Umbilical cord (tissue), 2 donors: ENCODE data around the gene GATAD2B. TPM values are rescaled to one million over a fixed set of nuclear protein-coding genes. Genes with fewer than 3 reads are reported as not detected.

Source experiments
- DNase-seq: peaks from one replicate; pipeline ENCODE4 v3.0.0-alpha.2; 2015; ENCODE audit warnings: low spot score
- total RNA-seq: library from RNA; depleted of rRNA; stranded (reverse); fragments of >200 nt; gene quantifications from one replicate; pipeline ENCODE4 v1.2.3, GENCODE V29; 2014; ENCODE audit warnings: low replicate concordance; ENCODE audit not compliant: insufficient read depth

GATAD2B gene
- total RNA-seq, 1 donor from 2014 or later: 12.8 TPM

DNA sequence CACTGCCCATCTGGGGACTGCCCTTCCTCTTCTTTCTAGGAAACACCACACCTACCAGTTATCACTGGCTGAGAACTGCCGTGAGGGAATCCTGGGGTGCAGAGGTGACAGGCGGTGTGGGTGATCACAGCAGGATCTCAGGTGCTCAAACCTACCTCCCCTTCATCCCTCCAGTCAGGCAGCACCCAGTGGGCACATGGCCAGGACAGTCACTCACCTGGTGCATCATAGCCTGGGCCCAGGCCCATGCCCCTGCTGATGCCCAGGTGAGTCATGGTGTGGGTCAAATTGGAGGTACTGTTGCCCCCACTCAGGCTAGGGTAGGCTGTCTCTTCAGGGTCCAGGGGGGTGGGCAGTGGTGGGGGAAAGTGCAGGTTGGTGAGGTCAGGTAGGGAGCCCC lies 29.0 kb upstream of the GATAD2B start:
- no peak for DNase-seq

DNA sequence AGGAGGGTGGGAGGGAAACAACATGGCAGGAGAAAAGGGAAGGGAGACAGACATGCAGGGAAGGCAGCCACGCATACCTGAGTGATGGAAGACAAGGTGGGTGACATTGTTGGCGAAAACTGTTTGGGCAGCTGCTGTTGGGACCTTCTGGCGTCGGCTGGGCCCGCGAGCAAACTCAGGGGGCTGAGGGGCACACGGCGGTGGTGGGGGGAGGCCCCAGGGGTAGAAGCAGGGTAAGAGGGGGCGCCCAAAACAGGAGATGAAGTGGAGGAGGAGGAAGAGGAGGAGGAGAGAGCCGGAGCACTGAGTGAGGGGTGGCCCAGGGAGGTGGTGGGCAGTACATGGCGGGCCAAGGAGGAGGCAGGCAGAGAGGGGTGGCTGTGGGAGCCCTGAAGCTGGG lies 28.4 kb upstream of the GATAD2B start:
- no peak for DNase-seq

DNA sequence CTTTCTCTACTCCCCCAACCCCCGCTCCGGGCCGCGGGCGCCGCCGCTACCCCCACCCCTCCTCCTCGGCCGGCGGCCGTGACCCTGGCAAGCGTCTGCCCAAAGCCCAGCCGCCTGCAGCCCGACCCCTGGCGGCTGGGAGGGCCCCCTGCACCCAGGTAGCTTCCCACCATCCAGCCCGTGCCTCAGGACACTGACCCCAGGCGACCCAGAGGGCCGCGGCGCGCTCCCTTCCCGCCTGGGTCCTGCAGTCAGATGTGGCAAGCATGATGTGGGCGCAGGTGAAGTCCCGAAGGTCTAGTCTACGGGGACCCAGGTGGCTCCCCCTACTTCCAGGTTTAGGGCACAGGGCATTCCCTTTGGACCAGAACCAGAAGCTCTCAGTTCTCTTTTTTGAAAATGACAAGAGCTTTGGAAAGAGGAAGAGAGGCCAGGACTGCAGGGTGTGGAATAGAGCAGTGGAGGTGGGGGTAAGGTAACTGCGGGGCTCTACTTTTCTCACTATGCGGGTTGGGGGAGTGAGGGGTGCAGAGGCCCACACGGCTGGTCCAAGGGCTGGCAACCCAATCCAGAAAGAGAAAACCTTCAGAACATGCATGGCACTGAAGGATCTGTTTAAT lies 24.0 kb upstream of the GATAD2B start, which contains the start of gene DENND4B:
TSS of gene DENND4B (minus strand) at position 97 of the 620 bp plus-strand sequence. CDS start 2,344 bp downstream, outside the sequence.
- peak; percentile 80 for DNase-seq

DNA sequence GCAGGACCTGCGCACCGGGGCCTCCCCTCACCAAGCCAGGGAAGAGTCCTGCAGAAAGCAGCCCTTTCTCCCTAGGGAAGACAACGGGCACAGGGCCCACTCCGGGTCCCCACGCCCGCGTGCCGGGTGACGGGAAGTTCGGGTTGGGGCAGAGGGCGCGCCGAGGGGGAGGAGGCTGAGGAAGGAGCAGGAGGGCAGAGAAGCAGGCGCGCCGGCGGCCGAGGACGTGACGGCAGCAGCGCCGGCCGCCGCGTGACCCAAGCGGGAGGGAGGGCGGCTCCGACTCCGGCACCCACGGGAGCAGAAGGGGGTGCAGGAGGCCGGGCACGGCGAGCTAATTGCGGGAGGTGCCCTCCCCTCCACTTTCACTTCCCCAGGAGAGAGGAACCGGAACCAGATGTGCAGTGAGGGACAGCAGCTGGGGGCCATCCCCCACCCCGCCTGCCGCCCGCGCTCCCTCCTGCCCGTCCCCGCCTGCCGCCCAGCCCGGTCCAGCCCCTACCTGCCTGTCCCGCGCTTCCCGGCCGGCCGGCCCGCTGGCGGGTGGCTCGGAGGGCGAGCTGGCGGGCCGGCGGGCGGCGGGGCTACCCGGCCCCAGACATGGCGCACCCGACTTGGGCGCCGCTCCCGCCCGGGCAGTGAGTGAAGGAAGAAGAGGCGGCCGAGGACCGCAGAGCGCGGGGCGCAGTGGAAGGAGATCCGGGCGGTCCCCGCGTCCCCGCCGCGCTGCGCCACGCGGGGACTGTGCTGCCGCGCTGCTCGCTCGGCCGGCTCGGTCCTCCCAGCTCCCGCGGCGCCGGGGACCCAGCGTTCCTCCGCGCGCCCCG lies 23.2 kb upstream of the GATAD2B start:
- peak; percentile 73 for DNase-seq

DNA sequence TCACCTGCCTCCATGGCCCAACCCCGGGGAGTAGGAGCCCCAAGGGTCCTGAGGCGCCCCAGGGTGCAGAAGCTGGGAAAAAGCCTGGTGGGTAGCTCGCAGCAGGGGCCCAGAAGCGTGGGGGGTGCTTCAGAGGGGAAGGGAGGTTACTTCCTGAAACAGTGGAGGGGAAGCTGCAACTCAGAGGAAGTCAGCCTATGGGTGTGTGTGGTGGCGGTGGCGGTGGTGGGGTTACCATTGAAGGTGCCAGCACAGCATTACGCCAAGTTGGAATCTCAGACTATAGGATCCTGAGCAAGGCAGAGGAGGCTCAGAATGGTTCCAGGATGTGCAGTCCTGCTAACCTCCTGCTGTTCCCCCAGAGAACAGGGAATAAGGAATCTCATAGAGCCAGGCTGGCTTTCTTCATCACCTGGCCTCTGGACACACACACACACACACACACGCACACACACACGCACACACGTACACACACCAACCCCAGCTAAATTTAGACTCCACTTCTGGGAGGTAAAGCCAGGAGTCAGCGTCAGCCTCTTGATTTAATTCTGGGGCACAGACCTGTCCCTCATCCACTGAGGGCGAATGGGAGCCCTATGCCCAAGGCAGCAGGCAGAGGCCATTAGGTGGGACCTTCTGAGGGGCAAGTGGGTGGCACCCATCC lies 22.5 kb upstream of the GATAD2B start:
- DNase-seq: no peak

- no peak for DNase-seq
These were observed 22.0 kb upstream of the GATAD2B start for GRCh38 chr1:153944827-153945117.

DNA sequence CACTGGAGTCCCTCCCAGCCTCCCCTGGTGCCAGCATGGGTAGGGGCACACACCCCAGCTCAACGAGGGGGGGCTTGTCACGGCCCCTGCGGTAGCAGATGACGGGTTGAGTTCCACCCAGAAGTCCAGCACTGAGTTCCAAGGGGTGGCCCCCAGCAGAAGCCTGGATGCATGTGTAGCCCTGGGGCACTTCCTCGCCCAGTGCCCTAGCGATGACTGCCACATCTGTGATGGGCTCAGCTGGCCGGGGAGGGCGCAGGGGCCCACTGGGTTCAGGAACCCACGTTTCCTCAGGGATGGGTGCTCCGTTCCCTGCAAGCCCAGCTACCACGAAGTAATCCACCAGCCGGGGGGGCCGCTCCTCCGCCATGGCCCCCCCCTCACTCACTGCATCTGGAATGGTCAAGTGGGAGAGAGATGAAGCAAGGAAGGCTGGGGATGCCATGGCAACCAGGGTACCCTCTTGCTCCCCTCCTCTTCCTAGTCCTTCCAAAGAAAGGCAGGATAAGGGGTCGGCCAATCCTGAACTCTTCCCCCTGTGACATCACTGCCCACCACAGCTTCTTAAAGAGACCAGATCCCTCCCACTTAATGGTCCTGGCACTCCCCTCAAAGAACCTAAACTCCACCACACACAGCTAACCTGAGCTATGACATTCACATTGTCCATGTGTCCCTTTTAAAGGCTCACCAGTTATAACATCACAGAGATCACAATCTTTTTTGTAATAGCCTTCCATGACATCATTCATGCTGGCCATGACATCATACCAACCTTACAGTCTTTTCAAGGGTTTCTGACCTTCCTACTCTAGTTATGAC lies 21.4 kb upstream of the GATAD2B start:
- no peak for DNase-seq

GRCh38 chr1:153942766-153943549 lies 20.2 kb upstream of the GATAD2B start:
- no peak for DNase-seq

- no peak for DNase-seq
These were observed 19.3 kb upstream of the GATAD2B start for GRCh38 chr1:153941826-153942725.

DNA sequence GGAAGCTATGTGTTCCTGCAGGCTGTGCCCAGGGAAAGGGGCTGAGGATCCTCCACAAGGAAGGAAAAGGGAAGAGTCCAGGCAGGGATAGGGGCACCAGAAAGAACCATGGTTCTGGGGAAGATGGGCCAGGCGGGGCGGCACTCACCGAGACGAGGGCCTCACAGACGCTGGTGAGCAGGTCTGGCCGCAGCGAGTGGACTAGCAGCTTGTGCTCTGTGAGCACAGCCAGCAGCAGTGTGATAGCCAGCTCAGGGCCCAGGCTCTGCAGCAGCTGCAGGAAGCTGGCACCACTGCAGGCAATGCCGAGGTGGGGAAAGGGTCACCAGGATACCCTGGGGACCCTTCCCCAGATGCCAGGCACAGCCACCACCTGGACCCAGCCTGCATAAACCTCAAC lies 18.0 kb upstream of the GATAD2B start:
- no peak for DNase-seq

GRCh38 chr1:153939476-153939875 lies 16.7 kb upstream of the GATAD2B start:
- no peak for DNase-seq

DNA sequence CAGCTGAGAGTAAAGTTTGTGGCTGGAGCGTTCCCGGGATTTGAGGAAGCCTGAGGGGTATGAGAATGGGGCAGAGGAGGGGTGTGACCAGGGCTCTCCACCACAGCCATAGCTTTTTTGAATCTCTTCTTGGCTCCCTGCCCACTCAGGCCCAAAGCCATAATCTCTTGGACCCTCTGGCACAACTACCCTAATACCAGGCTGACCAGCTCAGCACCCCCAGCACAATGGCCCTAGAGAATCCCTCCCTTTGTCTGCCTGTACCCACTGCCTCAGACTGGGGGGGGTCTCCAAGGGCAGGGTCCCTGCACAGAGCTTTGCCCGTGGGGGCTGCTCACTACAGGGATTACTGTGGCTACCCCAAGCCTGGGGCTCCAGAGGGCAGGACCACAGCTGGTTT lies 16.2 kb upstream of the GATAD2B start:
- no peak for DNase-seq

DNA sequence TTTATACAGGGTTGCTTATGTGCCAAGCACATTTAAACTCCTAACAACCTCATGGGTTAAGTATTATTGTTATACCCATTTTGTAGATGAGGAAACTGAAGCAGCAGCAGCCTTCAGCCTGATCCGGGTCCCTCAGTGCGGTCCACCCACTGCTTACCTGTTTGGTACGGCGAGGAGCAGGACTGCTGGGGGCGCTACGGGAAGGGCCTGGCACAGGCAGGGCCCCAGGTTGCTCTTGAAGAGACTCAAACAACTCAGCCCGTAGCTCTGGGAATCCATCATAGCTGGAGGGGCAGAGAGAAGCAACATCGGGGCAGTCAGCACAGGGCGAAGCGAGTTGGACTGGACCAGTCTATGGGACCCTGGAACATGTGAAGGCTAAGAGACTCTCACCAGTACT lies 14.6 kb upstream of the GATAD2B start:
- no peak for DNase-seq

DNA sequence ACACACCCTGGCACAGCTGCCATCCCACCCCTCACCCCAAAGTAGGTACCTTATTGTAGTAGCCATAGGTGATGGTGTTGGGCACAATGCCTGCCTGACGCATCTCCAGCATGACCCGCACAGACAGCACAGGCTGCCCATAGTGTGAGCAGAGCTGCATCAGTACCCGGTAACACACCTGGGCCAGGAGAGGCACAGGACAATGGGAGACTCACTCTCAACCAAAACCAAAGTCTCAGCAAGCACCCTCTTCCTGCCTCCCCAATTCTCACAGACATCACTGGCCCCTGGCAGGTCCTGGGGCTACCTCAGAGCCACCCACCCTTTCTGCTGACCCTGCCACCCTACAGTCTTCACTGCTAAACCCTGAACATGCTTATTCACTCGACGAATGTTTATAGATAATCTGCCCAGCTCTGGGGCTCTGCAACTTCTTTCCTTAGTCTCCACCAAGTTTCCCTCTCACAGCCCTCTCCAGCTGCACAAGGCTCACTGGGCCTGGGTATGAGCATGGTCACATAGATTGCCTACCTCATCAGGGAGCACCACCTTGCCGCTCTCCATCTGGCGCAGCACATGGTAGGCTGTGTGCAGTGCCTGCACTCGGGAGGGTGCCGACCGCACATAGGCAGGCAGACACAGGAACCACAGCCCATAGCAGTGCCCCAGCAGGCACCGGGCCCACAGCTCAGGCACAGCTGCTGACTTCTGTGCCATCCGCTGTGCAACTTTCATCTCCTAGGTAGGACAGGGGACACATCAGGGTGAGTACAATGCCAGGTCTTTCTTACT lies 13.4 kb upstream of the GATAD2B start:
- no peak for DNase-seq

DNA sequence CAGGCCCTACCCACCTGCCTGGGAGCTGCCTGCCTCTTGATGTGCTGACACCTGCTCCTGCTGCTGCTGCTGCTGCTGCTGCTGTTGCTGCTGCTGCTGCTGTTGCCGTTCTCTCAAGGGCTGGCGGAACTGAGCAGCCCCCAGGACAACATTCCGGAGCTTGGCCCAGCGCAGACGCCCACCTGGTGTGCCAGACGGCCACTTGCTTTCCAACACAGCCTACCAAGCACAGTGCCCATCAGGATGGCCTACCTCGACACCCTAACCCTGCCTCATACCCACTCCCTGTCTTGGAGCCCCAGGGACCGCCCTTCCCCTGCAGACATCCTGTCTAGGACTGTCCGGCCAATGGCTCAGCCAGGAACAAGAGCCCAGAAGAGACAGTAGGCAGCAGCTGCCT lies 12.0 kb upstream of the GATAD2B start:
- DNase-seq: no peak

GRCh38 chr1:153933955-153934354 lies 11.2 kb upstream of the GATAD2B start:
- no peak for DNase-seq

GRCh38 chr1:153933430-153933829 lies 10.7 kb upstream of the GATAD2B start:
- DNase-seq: no peak

- no peak for DNase-seq
These were observed 9.7 kb upstream of the GATAD2B start for GRCh38 chr1:153932156-153933131.
